GM21360 (cell line): Measurements from ENCODE around the gene SMC3.
"Not testable (repeated sequence)": the region's sequence is repeated elsewhere in the genome, so short reads cannot be mapped to it uniquely, and the experiment has no call there.

ENCODE experiments used
- ATAC-seq: cut with Tn5 transposase; IDR thresholded peaks from one replicate; pipeline ENCODE4 v1.9.1; 2021; ENCODE audit warnings: mild to moderate bottlenecking, moderate library complexity; ENCODE audit not compliant: unreplicated experiment

The SMC3 gene

DNA sequence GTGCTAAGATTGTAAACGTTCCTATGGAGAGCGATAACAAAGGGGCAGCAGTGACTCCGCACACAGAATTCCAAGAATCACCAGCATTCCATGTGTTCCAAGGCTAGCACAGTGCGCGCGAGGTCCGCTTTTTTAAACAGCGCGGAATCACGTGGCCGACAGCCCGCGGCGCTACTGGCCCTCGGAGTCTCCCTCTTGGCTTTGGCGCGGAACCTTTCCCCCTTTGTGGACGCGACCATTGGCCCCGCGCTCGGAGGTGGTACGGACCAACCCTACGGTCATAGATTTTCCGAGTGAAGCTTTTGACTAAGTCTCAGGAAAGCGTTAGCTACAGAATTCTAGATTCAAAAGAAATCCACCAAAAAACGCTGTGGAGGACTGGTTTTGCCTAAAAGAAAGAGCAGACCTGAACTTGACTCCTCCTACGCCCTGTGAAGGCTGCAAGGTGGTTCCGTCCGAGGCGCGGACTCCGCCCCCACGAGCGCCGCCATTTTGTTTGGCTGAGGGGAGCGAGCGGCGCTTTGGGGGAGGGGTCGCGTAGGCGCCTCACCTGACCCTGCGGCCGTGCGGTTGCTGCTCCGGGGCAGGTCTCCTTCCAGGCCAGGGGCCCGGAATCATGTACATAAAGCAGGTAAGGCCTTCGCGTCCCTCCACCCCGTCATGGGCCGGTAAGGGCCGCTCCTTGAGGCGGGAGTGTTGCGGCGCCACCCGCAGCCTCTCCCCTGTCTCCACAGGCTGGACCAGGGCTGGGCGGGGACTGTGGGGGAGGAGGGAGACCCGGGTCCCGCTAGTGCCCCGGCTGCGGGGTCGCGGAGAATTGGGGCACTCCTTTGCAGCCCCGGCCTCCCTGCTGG lies at the start of gene SMC3:
Gene SMC3, plus strand, starts transcription at position 495 of the 854 bp plus-strand sequence. Its CDS starts 122 bp downstream, at position 617.
- peak; percentile 83 for ATAC-seq

DNA sequence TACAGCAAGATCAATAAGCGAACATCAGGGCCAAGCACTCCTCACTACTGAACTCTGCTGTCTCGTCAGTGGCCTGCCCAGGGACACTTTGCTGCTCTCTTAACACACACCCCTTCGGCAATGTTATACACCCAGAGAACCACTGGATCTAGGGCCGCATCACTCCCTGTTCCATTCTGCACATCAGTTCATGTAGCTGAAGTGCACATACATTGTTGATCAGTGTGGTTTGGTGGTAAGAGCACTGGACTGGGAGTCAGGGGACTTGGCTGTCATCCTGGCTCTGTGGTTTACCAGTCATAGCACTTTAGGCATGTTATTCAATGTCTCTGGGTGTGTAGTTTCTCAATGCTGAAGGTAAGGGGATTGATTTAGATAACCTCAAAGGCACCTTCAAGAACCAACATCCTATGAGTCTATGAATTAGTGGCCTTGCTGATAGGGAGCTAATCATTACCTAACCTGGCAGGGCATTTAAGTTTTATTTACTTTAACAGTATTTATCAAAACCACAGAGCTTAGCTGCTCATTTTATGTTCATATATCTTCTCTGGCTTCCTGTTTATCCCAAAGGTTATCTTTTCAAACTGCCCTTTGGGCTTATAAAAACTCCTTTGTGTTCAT lies 45.0 kb upstream of the SMC3 start:
- no peak for ATAC-seq

DNA sequence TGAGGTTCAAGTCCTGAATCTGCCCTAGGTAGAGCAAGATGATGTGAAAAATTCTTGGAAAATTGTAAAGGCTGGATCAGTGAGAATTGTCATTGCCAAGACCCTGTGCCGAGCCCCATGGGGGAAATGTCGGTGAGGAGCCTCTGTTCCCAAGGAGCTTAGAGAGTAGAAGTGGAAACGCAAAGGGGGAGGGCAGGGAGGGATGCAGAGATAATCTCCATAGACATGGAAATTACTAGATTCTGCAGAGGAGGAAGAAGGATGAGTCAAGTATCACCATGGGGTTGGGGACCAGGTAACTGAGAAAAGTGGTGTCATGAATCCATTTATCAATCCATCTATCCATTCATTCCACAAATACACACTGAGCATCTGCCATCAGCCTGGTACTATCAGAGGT lies 43.8 kb upstream of the SMC3 start:
- ATAC-seq = no peak

DNA sequence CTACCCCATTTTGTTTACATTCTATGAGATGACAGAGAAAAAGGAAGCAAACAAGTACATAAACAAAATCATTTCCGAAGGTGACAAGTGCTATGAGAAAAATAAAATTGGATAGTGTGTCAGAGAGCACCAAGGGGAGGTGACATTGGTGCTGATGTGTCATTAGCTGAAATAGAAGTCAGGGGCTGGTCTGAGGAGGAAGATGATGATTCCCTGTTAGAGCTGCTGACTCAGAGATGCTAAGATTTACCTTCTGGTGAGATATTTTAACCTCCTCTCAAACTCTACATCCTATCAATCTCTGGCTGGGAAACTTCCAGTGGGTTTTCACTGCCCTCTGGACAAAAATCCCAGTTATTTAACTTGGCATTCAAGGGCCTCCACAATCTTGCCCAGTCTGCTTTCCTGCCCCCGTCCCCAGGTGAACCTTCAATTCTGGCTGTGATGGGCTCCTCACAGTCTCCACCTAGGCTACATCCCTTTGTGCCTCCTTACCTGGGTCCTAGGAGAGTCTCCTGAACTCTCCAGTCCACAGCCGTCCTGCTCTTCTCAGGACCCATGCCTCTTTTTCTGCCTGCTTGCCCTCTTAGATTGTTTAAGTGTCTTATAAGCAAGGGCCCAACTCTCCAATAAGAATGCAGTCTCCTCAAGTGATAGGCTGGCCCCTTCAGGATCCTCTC lies 43.2 kb upstream of the SMC3 start:
- ATAC-seq = no peak

DNA sequence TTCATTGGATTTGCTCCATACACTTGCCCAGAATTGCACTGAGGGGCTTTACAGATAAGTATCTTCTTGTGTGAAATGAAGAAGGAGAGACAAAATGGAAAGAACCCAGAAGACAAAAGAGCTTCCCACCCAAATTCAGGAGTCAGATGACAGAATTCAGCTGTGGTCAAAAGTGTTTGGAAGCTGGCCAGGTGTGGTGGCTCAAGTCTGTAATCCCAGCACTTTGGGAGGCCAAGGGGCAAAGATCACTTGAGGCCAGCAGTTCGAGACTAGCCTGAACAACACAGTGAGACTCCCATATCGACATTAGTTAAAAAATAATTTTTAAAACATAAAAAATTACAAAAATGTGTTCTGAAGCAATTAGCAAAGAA lies 42.6 kb upstream of the SMC3 start:
- no peak for ATAC-seq

DNA sequence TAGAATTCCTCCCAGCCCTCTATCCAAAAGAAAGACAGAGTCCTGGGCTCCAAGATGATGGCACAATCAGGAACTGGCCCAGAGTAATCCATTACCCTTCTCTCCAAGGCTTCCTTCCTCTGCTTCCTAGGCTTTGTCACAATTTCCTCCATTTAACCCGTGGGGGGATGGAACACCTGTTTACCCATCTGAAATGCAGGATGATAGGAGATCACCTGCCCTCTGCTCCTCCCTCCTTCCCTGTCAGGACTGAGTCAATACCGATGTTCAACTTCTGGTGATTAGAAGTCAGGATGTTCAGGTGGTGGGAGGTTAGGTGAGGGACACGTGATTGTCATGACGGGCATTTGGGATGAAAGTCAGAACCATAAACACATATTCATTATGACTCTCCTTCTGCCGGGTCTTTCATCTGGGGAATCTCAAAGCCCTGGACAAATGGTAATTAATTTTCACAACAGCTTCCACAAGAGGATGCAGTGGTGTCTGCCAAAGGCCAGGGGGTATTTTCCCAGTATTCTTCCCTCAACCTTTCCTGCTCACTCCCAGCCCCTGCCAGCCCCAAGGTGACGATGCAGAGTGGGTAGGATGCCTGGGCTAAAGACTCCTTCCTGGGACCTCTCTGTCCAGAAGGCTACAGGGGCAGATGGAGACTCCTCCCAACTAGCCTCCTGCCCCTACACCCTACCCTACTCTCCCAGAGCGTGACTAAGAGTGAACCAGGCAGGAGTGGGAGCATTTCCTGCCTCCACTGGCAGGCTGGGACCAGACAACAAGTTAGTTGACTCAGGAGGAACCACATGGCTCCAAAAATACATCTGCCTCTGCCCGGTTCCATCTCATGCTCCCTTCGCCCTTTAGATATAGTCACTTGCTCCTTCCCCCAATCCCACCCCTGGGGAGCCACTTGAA lies 41.9 kb upstream of the SMC3 start:
- no peak for ATAC-seq

DNA sequence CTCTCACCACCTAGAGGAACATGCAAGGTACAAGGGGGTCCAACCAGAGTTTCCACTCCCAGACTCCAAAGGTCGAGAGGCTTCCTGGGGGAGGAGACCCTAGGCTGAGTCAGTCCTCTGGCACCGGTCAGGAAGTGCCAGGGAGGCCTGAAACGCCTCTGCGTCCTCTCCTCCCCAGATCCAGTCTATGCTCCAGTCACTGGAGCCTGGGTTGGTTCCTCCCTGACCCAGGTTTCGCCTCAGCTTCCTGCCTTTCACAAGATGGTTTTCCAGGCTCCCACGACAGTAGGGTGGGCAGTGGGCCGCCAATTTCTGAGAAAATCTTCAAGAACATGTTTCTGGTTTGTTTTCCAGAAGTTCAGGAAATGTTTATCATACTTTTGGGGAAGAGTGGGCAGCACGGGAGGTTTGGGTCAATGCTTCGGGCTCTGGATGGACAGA lies 39.7 kb upstream of the SMC3 start:
- ATAC-seq = no peak

DNA sequence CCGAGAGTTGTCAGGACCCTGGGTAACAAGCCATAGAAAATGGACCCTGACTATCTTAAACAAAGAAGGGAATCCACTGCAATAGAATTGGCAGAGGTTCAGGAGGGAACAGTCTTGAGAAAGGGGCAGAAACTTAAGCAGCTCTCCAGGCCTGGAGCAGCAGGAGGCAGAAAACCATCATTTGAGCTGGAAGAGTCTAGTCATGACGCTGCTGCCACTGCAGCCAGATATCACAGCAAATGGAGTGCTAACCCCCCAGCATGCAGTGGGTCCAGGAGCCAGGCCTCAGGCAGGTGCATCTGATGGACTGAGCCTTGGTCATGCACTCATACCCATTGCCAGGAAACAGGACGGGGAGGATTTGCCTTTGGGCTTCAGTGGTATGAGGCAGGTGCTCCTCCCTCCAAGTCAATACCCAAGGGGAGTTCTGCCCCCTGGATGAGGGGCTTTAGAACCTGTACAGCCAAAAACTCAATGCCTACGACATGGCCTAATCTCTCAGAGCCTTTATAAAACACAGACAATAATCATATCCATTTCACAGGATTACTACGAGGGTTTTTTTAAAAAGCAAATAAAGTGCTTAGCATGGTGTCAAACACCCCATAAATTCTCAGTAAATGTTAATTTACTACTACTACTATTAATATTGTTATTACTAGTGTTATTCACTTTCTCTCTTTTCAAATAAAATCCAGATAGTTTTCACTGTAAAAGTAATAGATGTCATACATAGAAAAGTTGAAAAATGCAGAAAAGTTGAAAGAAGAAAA lies 39.1 kb upstream of the SMC3 start:
- ATAC-seq = peak; percentile 3

DNA sequence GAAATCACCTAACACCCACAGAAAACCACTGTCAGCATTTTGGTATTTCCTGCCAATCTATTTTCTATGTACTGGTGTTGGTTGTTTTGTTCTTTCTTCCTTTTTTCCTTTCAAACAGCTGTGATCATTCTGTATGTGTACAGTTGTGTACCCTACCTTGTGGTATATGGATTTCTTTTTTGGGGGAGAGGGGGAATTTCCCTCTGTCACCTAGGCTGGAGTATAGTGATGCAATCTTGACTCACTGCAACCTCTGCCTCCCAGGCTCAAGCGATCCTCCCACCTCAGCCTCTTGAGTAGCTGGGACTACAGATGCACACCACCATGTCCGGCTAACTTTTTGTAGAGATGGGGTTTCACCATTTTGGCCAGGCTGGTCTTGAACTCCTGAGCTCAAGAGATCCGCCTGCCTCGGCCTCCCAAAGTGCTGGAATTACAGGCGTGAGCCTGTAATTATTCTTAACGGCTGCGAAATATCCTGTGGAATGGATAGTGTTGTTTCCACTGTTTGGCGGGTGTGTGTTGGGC lies 38.4 kb upstream of the SMC3 start:
- peak; percentile 78 for ATAC-seq

DNA sequence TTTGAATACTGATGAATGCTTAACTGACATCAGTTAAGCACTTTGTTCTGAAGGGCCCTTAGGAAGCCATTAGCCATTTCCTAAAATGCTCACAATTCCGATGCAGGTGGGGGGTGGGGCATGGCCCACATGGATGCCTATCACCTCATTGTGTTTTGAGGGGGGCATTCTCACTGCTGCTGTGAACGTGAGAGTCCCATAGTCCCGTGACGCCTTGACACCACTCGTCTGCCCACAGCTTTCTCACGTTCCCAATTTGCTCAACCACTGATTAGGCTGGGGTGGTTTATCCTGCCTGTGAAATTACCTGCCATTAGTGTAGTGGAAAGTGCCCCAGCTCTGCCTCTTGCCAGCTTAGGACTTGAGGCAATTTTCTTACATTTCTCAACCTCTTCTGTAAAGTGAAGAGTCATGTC lies 37.9 kb upstream of the SMC3 start:
- ATAC-seq = no peak

DNA sequence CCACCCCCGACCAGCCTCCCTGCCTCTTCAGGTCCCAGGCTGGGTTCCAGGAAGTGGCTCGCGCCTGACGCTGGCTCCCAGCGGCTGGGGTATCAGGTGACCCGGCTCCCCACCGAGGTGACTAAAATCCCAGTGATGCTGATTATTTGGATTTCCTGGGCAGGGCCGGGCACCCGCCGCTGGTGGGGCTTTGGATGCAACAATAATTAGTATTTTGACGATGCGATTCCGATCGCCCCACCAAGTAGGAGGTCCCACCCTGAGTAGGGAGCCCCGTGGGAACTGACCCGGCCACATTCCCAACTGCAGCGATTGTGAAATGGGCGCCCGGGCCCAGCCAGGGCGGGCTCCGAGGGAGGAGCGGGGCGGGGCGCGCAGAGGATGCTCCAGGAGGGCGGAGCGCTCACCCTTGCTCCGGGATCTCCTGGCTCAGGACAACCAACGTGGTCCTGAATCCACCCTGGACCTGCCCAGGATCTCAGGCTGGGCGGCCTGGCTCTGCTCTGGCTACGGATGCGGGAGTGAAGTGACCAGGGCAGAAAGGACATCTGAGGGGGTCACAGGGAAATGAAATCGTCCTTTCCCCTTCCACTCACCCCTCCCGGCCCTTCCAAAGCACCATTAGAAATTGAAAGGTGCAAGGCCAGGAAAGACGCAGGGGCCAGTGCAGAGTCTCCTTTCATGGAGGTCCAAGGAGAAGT lies 37.2 kb upstream of the SMC3 start:
- ATAC-seq = no peak

DNA sequence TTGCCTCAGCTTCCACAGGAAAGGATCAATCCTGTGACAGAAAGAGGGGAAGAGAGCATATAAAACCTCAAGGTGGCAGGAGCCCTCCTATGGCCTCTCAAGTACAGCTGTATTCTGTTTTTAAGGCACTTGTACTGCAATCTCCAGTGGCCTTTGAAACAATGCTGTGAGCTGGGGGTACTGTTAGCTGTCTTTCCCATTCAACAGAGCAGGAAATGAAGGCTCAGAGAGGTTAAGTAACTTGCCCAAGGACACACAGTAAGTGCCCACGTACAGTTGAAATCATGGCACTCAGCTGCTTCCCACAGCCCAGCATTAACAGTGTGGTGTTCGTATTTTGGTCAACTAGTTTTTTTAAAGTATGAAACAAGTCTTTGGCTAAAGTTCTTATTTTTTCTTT lies 35.8 kb upstream of the SMC3 start:
- ATAC-seq = no peak

DNA sequence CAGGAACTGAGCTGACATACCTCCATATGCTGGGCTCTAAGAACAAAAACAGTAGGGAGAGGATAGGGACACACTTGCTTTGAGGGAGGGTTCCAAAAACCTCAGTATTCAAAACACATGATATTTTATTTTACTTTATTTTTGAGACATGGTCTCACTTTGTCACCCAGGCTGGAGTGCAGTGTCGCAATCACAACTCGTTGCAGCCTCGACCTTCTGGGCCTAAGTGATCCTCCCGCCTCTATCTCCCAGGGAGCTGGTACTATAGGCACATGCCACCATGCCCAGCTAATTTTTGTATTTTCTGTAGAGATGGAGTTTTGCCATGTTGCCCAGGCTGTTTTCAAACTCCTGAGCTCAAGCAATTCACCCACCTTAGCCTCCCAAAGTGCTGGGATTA lies 34.9 kb upstream of the SMC3 start:
- not testable (repeated sequence) for ATAC-seq

DNA sequence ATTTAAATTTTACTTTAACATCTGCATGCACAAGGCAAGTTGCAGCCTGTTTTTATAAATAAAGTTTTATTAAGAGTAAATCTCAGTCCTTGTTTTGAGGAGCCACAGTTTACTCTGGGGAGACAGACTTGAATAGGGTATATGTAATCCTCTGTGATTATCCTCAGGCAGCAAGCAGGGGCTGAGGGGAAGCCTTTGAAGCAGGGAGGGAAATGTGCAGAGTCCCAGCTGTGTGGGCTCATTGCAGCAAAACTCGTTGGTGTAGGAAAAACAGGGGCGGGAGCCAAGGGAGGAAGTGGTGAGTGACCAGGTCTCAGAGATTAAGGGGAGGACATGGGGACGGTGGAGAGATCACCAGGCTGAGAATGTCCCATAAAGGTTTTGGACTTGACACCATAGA lies 34.3 kb upstream of the SMC3 start:
- no peak for ATAC-seq

DNA sequence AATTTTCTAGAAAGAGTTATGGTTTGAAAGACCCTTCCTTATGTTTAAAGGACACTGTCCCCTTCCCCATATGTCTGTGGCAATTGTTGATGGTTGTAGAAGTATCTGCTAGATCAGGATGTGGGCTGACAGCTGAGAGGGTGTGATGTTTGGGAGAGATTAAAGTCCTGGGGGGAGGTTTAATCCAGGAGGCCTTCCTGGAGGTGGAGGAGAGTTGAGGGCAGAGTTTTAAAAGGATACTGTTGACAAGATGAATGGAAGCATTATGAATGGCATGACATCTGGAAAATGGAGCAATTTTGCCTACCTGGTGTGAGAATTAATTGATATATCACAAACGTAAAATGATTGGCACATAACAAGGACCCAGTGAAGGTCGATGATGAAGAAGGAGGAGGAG lies 32.9 kb upstream of the SMC3 start:
- no peak for ATAC-seq

DNA sequence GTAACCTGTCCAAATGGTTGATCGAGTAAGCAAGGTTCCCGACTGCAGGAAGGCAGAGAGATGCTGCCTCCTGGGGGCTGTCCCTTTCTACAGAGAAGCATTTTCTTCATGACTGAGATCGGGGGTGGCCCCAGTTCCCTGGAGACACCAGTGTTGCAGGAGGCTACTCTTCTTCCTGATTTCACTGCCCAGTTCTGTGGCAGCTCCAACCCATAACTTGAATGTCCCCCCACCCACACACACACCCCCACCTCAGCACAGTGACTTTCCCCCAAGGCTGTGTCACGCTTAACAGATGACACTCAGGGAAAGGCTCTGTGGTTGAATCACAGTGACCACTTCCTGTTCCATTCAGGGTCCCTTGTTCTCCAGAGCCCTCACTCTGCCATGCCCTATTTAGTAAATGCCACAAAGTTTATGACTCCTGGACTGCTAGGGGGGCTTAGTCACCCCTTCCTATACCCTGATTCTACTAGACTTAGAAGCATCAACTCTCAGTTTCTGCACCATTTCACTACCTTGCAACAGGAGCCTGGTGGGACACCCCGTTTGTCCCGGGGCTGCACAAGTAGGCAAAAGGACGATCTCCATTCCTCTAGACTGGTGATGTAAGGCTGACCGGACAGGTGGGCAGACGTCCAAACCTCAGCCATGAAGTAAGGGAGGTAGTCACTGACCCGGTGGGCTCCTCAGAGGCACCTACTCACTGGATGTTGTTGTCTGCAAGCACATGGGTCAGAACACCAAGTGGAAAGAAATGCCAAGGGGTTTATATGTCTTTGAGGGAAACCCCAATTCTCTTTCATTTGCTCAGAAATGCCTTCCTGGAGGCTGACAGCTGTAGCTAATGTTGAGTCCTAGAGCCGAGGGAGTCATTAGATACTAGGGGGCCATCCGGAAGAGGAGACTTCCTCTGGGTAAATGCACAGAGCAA lies 31.3 kb upstream of the SMC3 start:
- ATAC-seq = peak; percentile 85

DNA sequence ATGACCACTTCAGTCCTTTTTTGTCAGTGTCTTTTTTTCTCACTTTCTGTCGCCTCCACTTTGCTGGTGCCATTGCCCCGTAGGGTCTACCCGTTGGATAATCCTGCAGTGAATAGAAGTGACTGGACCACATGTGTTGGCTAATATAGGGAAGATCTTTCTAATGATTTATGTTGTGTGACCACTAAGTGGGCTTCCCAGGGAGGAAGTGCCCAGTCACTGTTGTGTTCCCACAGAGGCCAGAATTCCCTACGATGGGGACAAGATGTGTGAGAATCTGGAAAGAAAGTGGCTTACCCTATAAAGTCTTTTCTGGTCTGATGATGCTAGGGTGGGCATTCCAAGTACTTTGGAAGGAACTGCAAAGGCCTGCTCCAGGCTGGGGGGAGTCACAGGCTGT lies 28.4 kb upstream of the SMC3 start:
- no peak for ATAC-seq

DNA sequence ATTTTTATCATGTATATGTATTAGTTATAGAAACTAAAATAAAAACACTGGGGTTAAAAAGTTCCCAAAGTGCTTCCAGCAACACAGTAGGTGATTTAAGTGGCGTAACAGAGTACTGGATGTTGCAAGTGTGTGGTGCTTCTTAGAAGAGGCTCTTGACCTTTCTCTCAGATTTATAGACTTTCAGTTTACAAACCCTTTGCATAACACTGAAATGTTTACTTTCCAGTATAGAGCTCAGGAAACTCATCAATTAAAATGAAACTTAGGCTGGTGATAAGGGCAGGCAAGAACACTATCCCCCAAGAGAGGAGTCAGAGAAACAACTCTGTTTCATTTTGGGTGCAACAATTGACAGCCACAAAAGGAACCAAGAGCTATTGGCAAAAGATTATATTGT lies 27.5 kb upstream of the SMC3 start:
- no peak for ATAC-seq
